Measurements from ENCODE around the gene CHRNA5.

CHRNA5 gene

DNA sequence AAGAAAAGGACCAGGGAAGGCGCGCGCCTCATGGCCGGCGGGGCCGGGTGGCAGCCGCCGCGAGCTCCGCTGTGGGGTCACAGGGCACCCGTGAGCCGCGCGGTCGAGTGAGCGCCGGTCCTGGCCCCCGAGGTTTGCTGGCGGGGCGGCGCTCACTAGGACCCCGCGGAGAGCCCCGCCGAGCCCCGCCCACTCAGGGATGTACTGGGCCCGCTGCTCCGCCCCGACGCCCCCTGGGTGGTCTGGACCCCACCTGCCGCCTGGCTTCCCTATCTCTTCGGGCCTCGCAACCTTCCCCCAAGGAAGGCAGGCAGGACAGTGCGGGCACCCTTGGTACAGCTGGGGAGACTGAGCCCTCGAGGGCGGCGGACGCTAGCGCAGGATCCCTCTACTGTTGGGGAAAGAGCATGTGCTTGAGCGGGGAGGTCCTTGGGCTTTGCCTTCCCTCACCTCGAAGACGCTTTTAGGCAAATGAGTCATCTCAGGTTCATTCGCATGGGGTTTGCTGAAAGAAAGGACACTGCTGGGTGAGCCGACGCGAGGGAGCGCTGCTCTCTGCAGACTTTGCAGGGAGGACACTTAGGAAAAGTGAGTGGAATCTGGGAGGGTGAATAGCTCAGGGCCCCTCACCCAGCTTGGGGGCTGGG is 75.9 kb downstream of the CHRNA5 start, which contains the start of gene CHRNB4:
TSS of gene CHRNB4 (minus strand) at position 109 of the 647 bp plus-strand sequence. CDS start at position 32, 77 bp downstream.
- H3K27ac ChIP-seq = no peak within 1 kb of the TSS
- TF ChIP-seq ZFX (IDR thresholded peaks at IDR 0.05; ENCODE audit: borderline replicate concordance) = no peak
- TF ChIP-seq, protein P1, sequence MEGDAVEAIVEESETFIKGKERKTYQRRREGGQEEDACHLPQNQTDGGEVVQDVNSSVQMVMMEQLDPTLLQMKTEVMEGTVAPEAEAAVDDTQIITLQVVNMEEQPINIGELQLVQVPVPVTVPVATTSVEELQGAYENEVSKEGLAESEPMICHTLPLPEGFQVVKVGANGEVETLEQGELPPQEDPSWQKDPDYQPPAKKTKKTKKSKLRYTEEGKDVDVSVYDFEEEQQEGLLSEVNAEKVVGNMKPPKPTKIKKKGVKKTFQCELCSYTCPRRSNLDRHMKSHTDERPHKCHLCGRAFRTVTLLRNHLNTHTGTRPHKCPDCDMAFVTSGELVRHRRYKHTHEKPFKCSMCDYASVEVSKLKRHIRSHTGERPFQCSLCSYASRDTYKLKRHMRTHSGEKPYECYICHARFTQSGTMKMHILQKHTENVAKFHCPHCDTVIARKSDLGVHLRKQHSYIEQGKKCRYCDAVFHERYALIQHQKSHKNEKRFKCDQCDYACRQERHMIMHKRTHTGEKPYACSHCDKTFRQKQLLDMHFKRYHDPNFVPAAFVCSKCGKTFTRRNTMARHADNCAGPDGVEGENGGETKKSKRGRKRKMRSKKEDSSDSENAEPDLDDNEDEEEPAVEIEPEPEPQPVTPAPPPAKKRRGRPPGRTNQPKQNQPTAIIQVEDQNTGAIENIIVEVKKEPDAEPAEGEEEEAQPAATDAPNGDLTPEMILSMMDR (IDR thresholded peaks at IDR 0.05) = no peak

DNA sequence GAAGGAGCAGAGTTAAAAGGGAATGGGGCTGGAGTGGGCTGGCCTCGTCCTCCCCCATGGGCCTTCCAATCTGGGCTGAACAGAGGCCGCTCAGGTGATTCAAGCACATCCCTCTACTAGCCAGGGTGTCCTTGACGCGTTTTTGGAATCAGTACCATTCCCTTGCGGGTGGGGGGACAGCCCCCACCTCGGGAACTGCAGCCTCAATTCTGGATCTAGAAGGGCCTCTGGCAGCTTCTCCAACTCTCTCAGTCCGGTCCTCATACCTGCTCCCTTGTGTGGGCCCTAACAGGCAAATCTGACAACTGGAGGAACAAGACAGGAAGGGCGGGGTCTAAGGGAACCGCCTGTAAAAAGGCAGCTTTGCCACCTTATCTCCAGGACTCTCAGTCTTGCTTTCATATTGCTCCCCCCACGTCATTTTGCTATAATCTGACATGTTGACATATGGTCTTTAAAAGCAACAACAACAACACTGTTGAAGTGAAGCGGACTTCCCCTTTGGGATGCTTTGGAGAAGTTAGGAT is 76.5 kb downstream of the CHRNA5 start:
- no peak overlapping the region for H3K27ac ChIP-seq
- TF ChIP-seq, protein P1 (IDR thresholded peaks at IDR 0.05) = no peak
- no peak for TF ChIP-seq ZFX (IDR thresholded peaks at IDR 0.05; ENCODE audit: borderline replicate concordance)

DNA sequence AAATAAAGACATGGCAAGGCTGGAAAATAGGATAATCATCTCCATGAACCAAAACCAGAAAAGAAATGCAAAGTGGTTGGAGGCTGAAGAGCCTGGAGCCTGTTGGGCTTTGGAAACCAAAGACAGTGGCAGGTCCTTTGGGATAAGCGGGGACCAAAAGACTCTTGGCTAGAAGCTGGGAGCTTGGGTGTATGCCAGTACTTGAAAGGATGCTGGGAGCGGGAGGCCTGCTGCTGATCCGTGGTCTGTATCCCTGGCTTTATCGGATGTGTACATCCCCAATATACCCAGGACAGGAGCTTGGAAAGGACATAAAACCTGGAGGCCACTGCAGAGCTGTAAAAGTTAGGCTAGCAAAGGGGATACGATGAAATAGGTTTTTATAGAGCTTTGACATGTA is 77.0 kb downstream of the CHRNA5 start:
- H3K27ac ChIP-seq = no peak overlapping the region
- no peak for TF ChIP-seq ZFX (IDR thresholded peaks at IDR 0.05; ENCODE audit: borderline replicate concordance)
- TF ChIP-seq, protein P1 (IDR thresholded peaks at IDR 0.05) = no peak

Measured in 22Rv1 (cell line).